Stimulated activated naive CD8-positive, alpha-beta T cell treated with anti-CD3 and anti-CD28 coated beads, Interleukin-15, Interleukin-2, amounts not matched to agents 100 ng/mL and 50 ng/mL, for 24 hours (primary cell): ENCODE data around the gene BCAS1.

Experiments
- H3K27ac Mint-ChIP-seq: one replicate; pipeline ENCODE4 v1.8.0; 2021; ENCODE audit warnings: mild to moderate bottlenecking, mixed read lengths
- H3K27me3 Mint-ChIP-seq: one replicate; pipeline ENCODE4 v1.8.0; 2021; ENCODE audit warnings: mixed read lengths
- H3K36me3 Mint-ChIP-seq: one replicate; pipeline ENCODE4 v1.8.0; 2021; ENCODE audit warnings: low read depth, mixed read lengths
- H3K4me1 Mint-ChIP-seq: one replicate; pipeline ENCODE4 v1.8.0; 2021; ENCODE audit warnings: low read depth, mixed read lengths
- H3K4me3 Mint-ChIP-seq: one replicate; pipeline ENCODE4 v1.8.0; 2021; ENCODE audit warnings: mild to moderate bottlenecking, mixed read lengths
- H3K9me3 Mint-ChIP-seq: one replicate; pipeline ENCODE4 v1.8.0; 2021; ENCODE audit warnings: mixed read lengths

The BCAS1 gene

GRCh38 chr20:53917145-53918019, 153.0 kb downstream of the BCAS1 start:
- Mint-ChIP-seq H3K27ac (peak overlapping the region; percentile 89), H3K4me3 (peak overlapping the region; percentile 26), H3K4me1 (peaks cover 55% of the 10 kb centered on the region), H3K27me3 (no peaks in the 10 kb centered on the region), H3K36me3 (no peaks in the 10 kb centered on the region), H3K9me3 (no peaks in the 10 kb centered on the region)

- Mint-ChIP-seq H3K27ac (peak overlapping the region; percentile 82), H3K4me1 (peaks cover 56% of the 10 kb centered on the region)
Observed at GRCh38 chr20:53916173-53916512, 154.3 kb downstream of the BCAS1 start.

GRCh38 chr20:53915446-53916172, 154.8 kb downstream of the BCAS1 start:
- H3K4me3 Mint-ChIP-seq, result peak overlapping the region; percentile 84
- H3K4me1 Mint-ChIP-seq, result peaks cover 56% of the 10 kb centered on the region
- peaks cover 2% of the 10 kb centered on the region for H3K9me3 Mint-ChIP-seq
- no peaks in the 10 kb centered on the region for H3K27me3 Mint-ChIP-seq
- H3K27ac Mint-ChIP-seq, result peak overlapping the region; percentile 82
- H3K36me3 Mint-ChIP-seq, result peaks cover 1% of the 10 kb centered on the region

More at GRCh38 chr20:53916173-53916512, 154.3 kb downstream of the BCAS1 start:
- H3K9me3 Mint-ChIP-seq, result no peaks in the 10 kb centered on the region
- no peaks in the 10 kb centered on the region for H3K36me3 Mint-ChIP-seq
- no peaks in the 10 kb centered on the region for H3K27me3 Mint-ChIP-seq
- H3K4me3 Mint-ChIP-seq, result peak overlapping the region; percentile 84

GRCh38 chr20:53914781-53915445, 155.5 kb downstream of the BCAS1 start:
- H3K9me3 Mint-ChIP-seq, result peaks cover 5% of the 10 kb centered on the region
- H3K27me3 Mint-ChIP-seq, result no peaks in the 10 kb centered on the region
- H3K27ac Mint-ChIP-seq, result peak overlapping the region; percentile 82
- H3K4me3 Mint-ChIP-seq, result peak overlapping the region; percentile 84
- H3K4me1 Mint-ChIP-seq, result peaks cover 56% of the 10 kb centered on the region
- H3K36me3 Mint-ChIP-seq, result peaks cover 4% of the 10 kb centered on the region

- H3K27me3 Mint-ChIP-seq, result no peaks in the 10 kb centered on the region
- peaks cover 5% of the 10 kb centered on the region for H3K9me3 Mint-ChIP-seq
- peaks cover 56% of the 10 kb centered on the region for H3K4me1 Mint-ChIP-seq
- H3K4me3 Mint-ChIP-seq, result peak overlapping the region; percentile 84
- peak overlapping the region; percentile 82 for H3K27ac Mint-ChIP-seq
- peaks cover 4% of the 10 kb centered on the region for H3K36me3 Mint-ChIP-seq
Observed at GRCh38 chr20:53914091-53914780, 156.2 kb downstream of the BCAS1 start.

GRCh38 chr20:53911301-53911700, 159.1 kb downstream of the BCAS1 start:
- Mint-ChIP-seq H3K4me1 (peaks cover 48% of the 10 kb centered on the region), H3K9me3 (peaks cover 5% of the 10 kb centered on the region), H3K36me3 (peaks cover 4% of the 10 kb centered on the region), H3K27me3 (no peaks in the 10 kb centered on the region), H3K4me3 (no peak overlapping the region), H3K27ac (no peak overlapping the region)

GRCh38 chr20:53910351-53911002, 159.9 kb downstream of the BCAS1 start:
- H3K27ac Mint-ChIP-seq, result no peak overlapping the region
- H3K4me3 Mint-ChIP-seq, result no peak overlapping the region
- peaks cover 48% of the 10 kb centered on the region for H3K4me1 Mint-ChIP-seq
- no peaks in the 10 kb centered on the region for H3K27me3 Mint-ChIP-seq
- peaks cover 5% of the 10 kb centered on the region for H3K9me3 Mint-ChIP-seq
- H3K36me3 Mint-ChIP-seq, result peaks cover 4% of the 10 kb centered on the region

GRCh38 chr20:53907968-53908751, 162.2 kb downstream of the BCAS1 start:
- peaks cover 4% of the 10 kb centered on the region for H3K36me3 Mint-ChIP-seq
- no peak overlapping the region for H3K27ac Mint-ChIP-seq
- H3K4me1 Mint-ChIP-seq, result peaks cover 41% of the 10 kb centered on the region
- no peak overlapping the region for H3K4me3 Mint-ChIP-seq
- H3K9me3 Mint-ChIP-seq, result peaks cover 5% of the 10 kb centered on the region
- no peaks in the 10 kb centered on the region for H3K27me3 Mint-ChIP-seq

- H3K27me3 Mint-ChIP-seq, result no peaks in the 10 kb centered on the region
- peaks cover 57% of the 10 kb centered on the region for H3K4me1 Mint-ChIP-seq
- H3K9me3 Mint-ChIP-seq, result peaks cover 5% of the 10 kb centered on the region
- peaks cover 4% of the 10 kb centered on the region for H3K36me3 Mint-ChIP-seq
- no peak overlapping the region for H3K4me3 Mint-ChIP-seq
- no peak overlapping the region for H3K27ac Mint-ChIP-seq
Observed at GRCh38 chr20:53905820-53906191, 164.6 kb downstream of the BCAS1 start.

- Mint-ChIP-seq H3K27me3 (no peaks in the 10 kb centered on the region), H3K4me1 (peaks cover 63% of the 10 kb centered on the region), H3K36me3 (no peaks in the 10 kb centered on the region), H3K4me3 (no peak overlapping the region), H3K27ac (peak overlapping the region; percentile 56), H3K9me3 (no peaks in the 10 kb centered on the region)
Observed at GRCh38 chr20:53905019-53905819, 165.2 kb downstream of the BCAS1 start.

GRCh38 chr20:53904261-53904660, 166.1 kb downstream of the BCAS1 start:
- no peaks in the 10 kb centered on the region for H3K9me3 Mint-ChIP-seq
- H3K27me3 Mint-ChIP-seq, result no peaks in the 10 kb centered on the region
- H3K4me1 Mint-ChIP-seq, result peaks cover 73% of the 10 kb centered on the region
- H3K27ac Mint-ChIP-seq, result no peak overlapping the region
- no peak overlapping the region for H3K4me3 Mint-ChIP-seq
- no peaks in the 10 kb centered on the region for H3K36me3 Mint-ChIP-seq

- H3K27me3 Mint-ChIP-seq, result no peaks in the 10 kb centered on the region
- no peak overlapping the region for H3K4me3 Mint-ChIP-seq
- H3K9me3 Mint-ChIP-seq, result no peaks in the 10 kb centered on the region
- H3K36me3 Mint-ChIP-seq, result no peaks in the 10 kb centered on the region
- H3K4me1 Mint-ChIP-seq, result peaks cover 74% of the 10 kb centered on the region
- no peak overlapping the region for H3K27ac Mint-ChIP-seq
Observed at GRCh38 chr20:53903652-53903987, 166.8 kb downstream of the BCAS1 start.

- no peaks in the 10 kb centered on the region for H3K27me3 Mint-ChIP-seq
- H3K27ac Mint-ChIP-seq, result no peak overlapping the region
- no peak overlapping the region for H3K4me3 Mint-ChIP-seq
- H3K9me3 Mint-ChIP-seq, result no peaks in the 10 kb centered on the region
- no peaks in the 10 kb centered on the region for H3K36me3 Mint-ChIP-seq
- peaks cover 79% of the 10 kb centered on the region for H3K4me1 Mint-ChIP-seq
Observed at GRCh38 chr20:53902968-53903651, 167.3 kb downstream of the BCAS1 start.
